PC-3 (cell line): ENCODE measurements around the gene ANKRD29. TPM values are rescaled to one million over a fixed set of nuclear protein-coding genes. Genes with fewer than 3 reads are reported as not detected.

Experiments
- ATAC-seq: fragments of 200-7000 bp; cut with Tn5 transposase; 2 replicates; pipeline ENCODE4 v1.9.1; 2020; ENCODE audit warnings: mild to moderate bottlenecking, moderate library complexity
- BruUV-seq: library from RNA; stranded (reverse); fragments of 400-500 nt; replicated peaks from 2 replicates; lab custom pipeline; 2021; lab: Mats Ljungman, UMichigan
- CTCF ChIA-PET: fragments of 300-600 bp; sonication (Branson Sonifier 250); formaldehyde crosslinking; loops from one replicate; lab custom pipeline; 2022; ENCODE audit warnings: antibody characterized with exemption; lab: Charles Lee
- POLR2A ChIA-PET: fragments of 300-600 bp; sonication (Branson Sonifier 250); formaldehyde crosslinking; loops from one replicate; lab custom pipeline; 2022; ENCODE audit warnings: antibody characterized with exemption; ENCODE audit not compliant: unreplicated experiment; lab: Charles Lee
- DNase-seq: peaks from one replicate; pipeline ENCODE4 v3.0.0-alpha.2; 2015
- H2AFZ ChIP-seq: fragments of 300-600 bp; sonication (generic); 2 replicates; pipeline ENCODE4 v1.6.0; 2016; ENCODE audit warnings: antibody characterized with exemption, low read length
- H3F3A ChIP-seq: fragments of 300-600 bp; sonication (generic); one replicate; pipeline ENCODE4 v1.6.0; 2017; ENCODE audit warnings: antibody characterized with exemption, low read length, control low read depth, mild to moderate bottlenecking; ENCODE audit not compliant: unreplicated experiment
- H3K27ac ChIP-seq: fragments of 300-600 bp; sonication (generic); 2 replicates; pipeline ENCODE4 v1.5.1; 2016; ENCODE audit warnings: mild to moderate bottlenecking, low read length
- H3K27me3 ChIP-seq: fragments of 300-600 bp; sonication (generic); 2 replicates; pipeline ENCODE4 v1.6.1; 2016; ENCODE audit warnings: low read length, mixed read lengths
- H3K36me3 ChIP-seq: fragments of 300-600 bp; sonication (generic); 2 replicates; pipeline ENCODE4 v1.6.1; 2016; ENCODE audit warnings: low read depth, mixed run types, low read length, mixed read lengths
- H3K4me1 ChIP-seq: fragments of 300-600 bp; sonication (generic); 2 replicates; pipeline ENCODE4 v1.5.1; 2016; ENCODE audit warnings: low read length; ENCODE audit not compliant: insufficient read depth
- H3K4me2 ChIP-seq: fragments of 300-600 bp; sonication (generic); 2 replicates; pipeline ENCODE4 v1.6.0; 2016; ENCODE audit warnings: low read length
- H3K4me3 ChIP-seq: fragments of 300-600 bp; sonication (generic); 2 replicates; pipeline ENCODE4 v1.5.1; 2016; ENCODE audit warnings: mild to moderate bottlenecking, low read length, mixed read lengths
- H3K79me2 ChIP-seq: fragments of 300-600 bp; sonication (generic); 2 replicates; pipeline ENCODE4 v1.6.1; 2017; ENCODE audit warnings: low read length, mixed read lengths
- H3K9ac ChIP-seq: fragments of 300-600 bp; sonication (generic); 2 replicates; pipeline ENCODE4 v1.6.0; 2016; ENCODE audit warnings: mild to moderate bottlenecking, low read length
- H3K9me2 ChIP-seq: fragments of 300-600 bp; sonication (generic); replicated peaks from 2 replicates; pipeline ENCODE4 v1.6.1; 2016; ENCODE audit warnings: mixed run types, low read length, mixed read lengths
- H3K9me3 ChIP-seq: fragments of 300-600 bp; sonication (generic); 2 replicates; pipeline ENCODE4 v1.6.1; 2016; ENCODE audit warnings: low read length, mixed read lengths
- H4K20me1 ChIP-seq: fragments of 300-600 bp; sonication (generic); 2 replicates; pipeline ENCODE4 v1.6.1; 2016; ENCODE audit warnings: low read length, mixed read lengths
- CTCF ChIP-seq: fragments of 300-600 bp; sonication (generic); conservative IDR thresholded peaks from 2 replicates; pipeline ENCODE4 v1.5.1; 2017; ENCODE audit warnings: antibody characterized with exemption, low read depth, mild to moderate bottlenecking, low read length
- EZH2 ChIP-seq: fragments of 300-600 bp; sonication (generic); IDR thresholded peaks from one replicate; pipeline ENCODE4 v1.6.1; 2017; ENCODE audit warnings: antibody characterized with exemption, mild to moderate bottlenecking, low read length; ENCODE audit not compliant: unreplicated experiment
- EZH2phosphoT487 ChIP-seq: fragments of 300-600 bp; sonication (generic); IDR thresholded peaks from 2 replicates; pipeline ENCODE4 v1.6.1; 2018; ENCODE audit warnings: mild to moderate bottlenecking, antibody characterized with exemption, low read length, borderline replicate concordance
- intact Hi-C: fragments of 100-400 bp; cut with micrococcal nuclease; formaldehyde crosslinking; loops from 2 replicates; pipeline ENCODE4 v1.9.0; 2023
- total RNA-seq: library from RNA; depleted of rRNA; stranded (reverse); fragments of >200 nt; gene quantifications from 2 replicates; pipeline ENCODE4 v1.2.3, GENCODE V29; 2014

ANKRD29 gene
- total RNA-seq, 1 experiment from 2014 or later: 31.0 TPM

DNA sequence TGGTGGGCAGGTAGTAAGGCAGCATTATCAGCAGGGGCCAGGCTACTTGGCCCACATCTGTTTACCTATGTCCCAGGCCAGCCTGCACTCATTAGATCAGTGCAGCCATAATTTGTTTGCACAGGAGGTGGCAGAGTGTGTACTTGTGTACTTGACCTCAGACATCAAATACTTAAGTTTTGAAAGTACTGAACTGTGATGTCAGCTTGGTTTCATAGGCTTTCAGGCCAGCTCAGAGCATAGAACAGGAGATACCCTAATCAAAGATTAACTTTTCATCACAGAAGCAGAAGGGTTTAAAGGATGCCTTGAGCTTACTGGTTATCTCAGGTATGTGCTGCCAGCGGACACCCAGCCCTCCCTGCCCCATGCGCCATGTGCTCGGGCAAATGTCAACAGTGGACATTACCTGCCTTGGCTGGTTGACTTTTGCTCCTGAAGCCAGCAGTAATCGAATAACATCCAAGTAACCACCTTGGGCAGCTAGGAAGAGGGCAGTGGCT, 33.2 kb downstream of the ANKRD29 start:
- POLR2A ChIA-PET: interaction anchor here (0.6 kb wide), 1 partner anchor 23 kb away, joined by 3 read pairs; no protein-coding TSS in a partner anchor
- Histone ChIP-seq H3K9ac (no peak overlapping the region), H3K27me3 (no peaks in the 10 kb centered on the region), H3K4me2 (no peak overlapping the region), H4K20me1 (no peaks in the 10 kb centered on the region), H2AFZ (no peak overlapping the region), H3F3A (peaks cover 21% of the 10 kb centered on the region), H3K9me2 (no peaks in the 10 kb centered on the region), H3K79me2 (no peaks in the 10 kb centered on the region), H3K36me3 (no peaks in the 10 kb centered on the region), H3K4me3 (no peak overlapping the region), H3K4me1 (peaks cover 49% of the 10 kb centered on the region), H3K9me3 (no peaks in the 10 kb centered on the region), H3K27ac (peak overlapping the region; percentile 98)
- intact Hi-C loops: no loop called here
- ATAC-seq (peak; percentile 28), DNase-seq (peak; percentile 37)
- CTCF ChIA-PET: interaction anchor here (0.7 to 3.7 kb wide), 2 partner anchors 73 to 74 kb away, joined by 3 to 38 read pairs; no protein-coding TSS in a partner anchor
- no peak for TF ChIP-seq CTCF
- no TSS peak for BruUV-seq

DNA sequence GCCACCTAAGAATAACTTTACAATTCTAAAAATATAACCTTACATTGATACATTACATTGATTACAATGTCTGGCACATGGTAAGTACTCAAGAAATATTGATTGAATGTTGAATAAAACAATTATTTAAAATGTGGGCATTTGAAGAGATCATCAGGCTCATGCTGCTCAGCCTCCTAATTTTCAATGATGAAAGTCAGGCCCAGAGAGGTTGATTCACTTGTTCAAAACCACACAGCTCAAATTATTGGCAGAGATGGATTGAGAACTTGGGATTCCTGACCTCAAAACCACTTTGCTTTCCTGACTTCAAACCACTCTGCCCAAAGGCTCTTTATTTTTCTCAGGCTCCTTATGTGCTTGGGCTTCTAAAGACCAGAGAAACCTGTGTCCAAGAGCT, 34.7 kb downstream of the ANKRD29 start:
- H3K27ac ChIP-seq: peak overlapping the region; percentile 98
- no peaks in the 10 kb centered on the region for H3K9me2 ChIP-seq
- ChIA-PET POLR2A (interaction anchor here (0.6 kb wide), 1 partner anchor 10 kb away, joined by 4 read pairs; no protein-coding TSS in a partner anchor), CTCF (interaction anchor here (0.6 to 3.7 kb wide), 3 partner anchors 35 to 172 kb away, joined by 3 to 38 read pairs (median 6); no protein-coding TSS in a partner anchor)
- H3K27me3 ChIP-seq: no peaks in the 10 kb centered on the region
- no peaks in the 10 kb centered on the region for H4K20me1 ChIP-seq
- H3F3A ChIP-seq: peaks cover 21% of the 10 kb centered on the region
- no peaks in the 10 kb centered on the region for H3K79me2 ChIP-seq
- TSS peak; percentile 91 for BruUV-seq
- peaks cover 50% of the 10 kb centered on the region for H3K4me1 ChIP-seq
- H3K4me2 ChIP-seq: peak overlapping the region; percentile 69
- intact Hi-C loops: loop anchor here (1.0 to 2.0 kb wide), 3 partner anchors 41 to 61 kb away; partner anchors contain the start of genes LAMA3 and NPC1
- peak overlapping the region; percentile 89 for H3K9ac ChIP-seq
- TF ChIP-seq EZH2: no peak
- TF ChIP-seq EZH2phosphoT487: no peak
- TF ChIP-seq CTCF: no peak
- no peaks in the 10 kb centered on the region for H3K36me3 ChIP-seq
- H3K4me3 ChIP-seq: peak overlapping the region; percentile 17; the same call in 1 of the 2 replicates
- ATAC-seq (no peak), DNase-seq (peak; percentile 11)
- no peak overlapping the region for H2AFZ ChIP-seq
- no peaks in the 10 kb centered on the region for H3K9me3 ChIP-seq

DNA sequence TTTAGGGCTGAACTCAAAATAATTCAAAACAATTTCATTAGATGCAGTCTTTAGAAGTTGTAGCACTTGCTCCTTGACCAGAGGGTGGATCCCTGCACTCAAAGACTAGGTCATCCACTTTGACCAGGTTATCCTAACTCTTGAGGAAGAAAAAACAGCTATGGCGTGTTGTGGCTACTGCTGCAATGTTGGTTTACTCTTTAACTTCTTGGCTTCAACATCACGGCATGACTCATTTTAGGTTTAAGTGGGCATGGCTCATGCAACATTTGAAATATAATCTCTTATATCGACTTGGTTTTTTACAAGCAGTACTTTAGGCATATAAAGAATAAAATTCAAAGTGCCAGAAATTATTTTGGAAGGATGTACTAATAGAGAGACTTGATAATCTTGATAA, 35.4 kb downstream of the ANKRD29 start:
- H3F3A ChIP-seq: peaks cover 21% of the 10 kb centered on the region
- no peaks in the 10 kb centered on the region for H3K36me3 ChIP-seq
- no peaks in the 10 kb centered on the region for H3K9me3 ChIP-seq
- no peaks in the 10 kb centered on the region for H3K27me3 ChIP-seq
- BruUV-seq: no TSS peak
- intact Hi-C loops: loop anchor here (1.0 to 2.0 kb wide), 3 partner anchors 41 to 62 kb away; partner anchors contain the start of genes LAMA3 and NPC1
- TF ChIP-seq EZH2phosphoT487 (no peak), CTCF (no peak), EZH2 (no peak)
- POLR2A ChIA-PET: interaction anchor here (0.5 to 0.7 kb wide), 3 partner anchors 8 to 172 kb away, joined by 3 to 16 read pairs (median 9); no protein-coding TSS in a partner anchor
- peak overlapping the region; percentile 29; the same call in 1 of the 2 replicates for H3K4me3 ChIP-seq
- peak; percentile 92 for DNase-seq
- H3K9ac ChIP-seq: peak overlapping the region; percentile 89
- ATAC-seq: peak; percentile 65
- H3K79me2 ChIP-seq: no peaks in the 10 kb centered on the region
- H2AFZ ChIP-seq: no peak overlapping the region
- no peaks in the 10 kb centered on the region for H3K9me2 ChIP-seq
- H3K4me2 ChIP-seq: peak overlapping the region; percentile 69
- peaks cover 50% of the 10 kb centered on the region for H3K4me1 ChIP-seq
- peak overlapping the region; percentile 98 for H3K27ac ChIP-seq
- no peaks in the 10 kb centered on the region for H4K20me1 ChIP-seq
- CTCF ChIA-PET: interaction anchor here (3.7 kb wide), 1 partner anchor 75 kb away, joined by 38 read pairs; no protein-coding TSS in a partner anchor
